ENCODE data around the gene AQP12A. TPM values are rescaled to one million over a fixed set of nuclear protein-coding genes. Genes with fewer than 3 reads are reported as not detected.

Gene AQP12A
- polyA plus RNA-seq, 1 of the 3 experiments (the other 2 are of a cell fraction), result not detected

DNA sequence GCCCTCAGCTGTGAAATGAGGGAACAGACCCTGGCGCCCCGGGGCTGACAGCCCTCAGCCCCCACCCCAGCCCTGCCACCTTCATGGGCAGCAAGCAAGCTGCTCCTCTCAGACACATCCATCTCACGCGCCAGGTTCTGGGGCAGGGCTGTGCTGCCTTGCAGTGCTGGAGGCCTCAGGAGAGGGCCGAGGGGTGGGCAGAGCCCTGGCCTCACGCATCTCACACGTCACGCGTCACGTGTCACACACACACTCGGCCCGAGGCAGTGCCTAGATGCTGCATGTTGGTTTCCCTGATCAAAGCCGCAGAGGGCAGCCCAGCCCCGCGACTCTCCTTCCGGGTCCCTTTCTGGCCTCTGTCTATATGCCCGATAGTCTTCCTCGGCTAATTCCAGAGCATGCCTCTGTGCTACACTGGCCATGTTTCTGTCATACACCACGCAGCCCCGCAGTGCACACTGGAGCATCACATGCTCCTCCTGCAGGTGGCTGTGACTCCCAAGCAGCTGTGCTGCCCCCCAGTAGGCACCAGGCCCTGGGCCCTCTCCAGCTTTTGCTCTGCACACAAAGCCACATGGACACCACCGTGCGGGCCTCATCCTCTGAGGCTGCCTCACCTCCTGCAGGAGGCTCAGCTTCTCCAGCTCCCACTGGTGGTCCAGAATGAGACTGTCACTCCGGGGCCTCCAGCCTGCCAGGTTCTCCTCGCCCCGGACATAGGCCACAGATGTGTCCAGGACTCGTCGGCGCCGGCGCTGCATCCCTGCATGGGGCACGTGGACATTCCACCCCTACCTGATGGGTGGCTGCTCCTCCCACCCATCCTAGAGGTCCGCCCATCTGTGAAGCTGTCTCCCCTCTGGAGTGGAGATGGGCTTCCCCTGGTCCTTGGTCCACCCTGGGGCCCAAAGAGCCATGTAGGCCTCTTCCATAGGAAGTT is 31.4 kb downstream of the AQP12A start:
- no peaks in the 10 kb centered on the region for H3K79me2 ChIP-seq (ENCODE audit: insufficient read depth)
- H4K20me1 ChIP-seq (ENCODE audit: insufficient read depth), result no peaks in the 10 kb centered on the region
- H2AFZ ChIP-seq (ENCODE audit: low read depth), result no peak overlapping the region
- no peak overlapping the region for H3K4me3 ChIP-seq (ENCODE audit: low read depth in 2 of 2, low read length in 1 of 2)
- H3K4me1 ChIP-seq (ENCODE audit: control insufficient read depth in 1 of 2, insufficient read depth in 2 of 2, low read depth in 1 of 2, low read length in 1 of 2), result peaks cover 0 to 6% of the 10 kb centered on the region in 2 experiments; a peak in 1 of 4 replicates
- H3K36me3 ChIP-seq (replicated peaks in 1 of 2; ENCODE audit: control insufficient read depth in 1 of 2, insufficient read depth in 2 of 2, low read length in 1 of 2), result no peaks in the 10 kb centered on the region
- no peaks in the 10 kb centered on the region for H3F3A ChIP-seq (replicated peaks; ENCODE audit: insufficient read depth)
- POLR2A ChIA-PET, result interaction anchor here (0.5 kb wide), 1 partner anchor 119 kb away, joined by 3 read pairs; no protein-coding TSS in a partner anchor
- H3K27me3 ChIP-seq (ENCODE audit: insufficient read depth), result no peaks in the 10 kb centered on the region
- TF ChIP-seq, protein P1, sequence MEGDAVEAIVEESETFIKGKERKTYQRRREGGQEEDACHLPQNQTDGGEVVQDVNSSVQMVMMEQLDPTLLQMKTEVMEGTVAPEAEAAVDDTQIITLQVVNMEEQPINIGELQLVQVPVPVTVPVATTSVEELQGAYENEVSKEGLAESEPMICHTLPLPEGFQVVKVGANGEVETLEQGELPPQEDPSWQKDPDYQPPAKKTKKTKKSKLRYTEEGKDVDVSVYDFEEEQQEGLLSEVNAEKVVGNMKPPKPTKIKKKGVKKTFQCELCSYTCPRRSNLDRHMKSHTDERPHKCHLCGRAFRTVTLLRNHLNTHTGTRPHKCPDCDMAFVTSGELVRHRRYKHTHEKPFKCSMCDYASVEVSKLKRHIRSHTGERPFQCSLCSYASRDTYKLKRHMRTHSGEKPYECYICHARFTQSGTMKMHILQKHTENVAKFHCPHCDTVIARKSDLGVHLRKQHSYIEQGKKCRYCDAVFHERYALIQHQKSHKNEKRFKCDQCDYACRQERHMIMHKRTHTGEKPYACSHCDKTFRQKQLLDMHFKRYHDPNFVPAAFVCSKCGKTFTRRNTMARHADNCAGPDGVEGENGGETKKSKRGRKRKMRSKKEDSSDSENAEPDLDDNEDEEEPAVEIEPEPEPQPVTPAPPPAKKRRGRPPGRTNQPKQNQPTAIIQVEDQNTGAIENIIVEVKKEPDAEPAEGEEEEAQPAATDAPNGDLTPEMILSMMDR (IDR thresholded peaks at IDR 0.05), result no peak
- TF ChIP-seq TCF12 (IDR thresholded peaks at IDR 0.05) (no peak), MXI1 (IDR thresholded peaks at IDR 0.05; ENCODE audit: low read depth, low read length) (no peak), RFX5 (IDR thresholded peaks at IDR 0.05; ENCODE audit: low read length) (no peak), POLR2AphosphoS5 (IDR thresholded peaks at IDR 0.05; ENCODE audit: low read depth, low read length) (no peak), MEF2A (IDR thresholded peaks at IDR 0.05; ENCODE audit: borderline replicate concordance, low read depth) (no peak), RXRA (IDR thresholded peaks at IDR 0.05; ENCODE audit: borderline replicate concordance, low read depth) (no peak), TEAD4 (IDR thresholded peaks at IDR 0.05; ENCODE audit: borderline replicate concordance, insufficient read depth) (no peak), SIN3A (IDR thresholded peaks at IDR 0.05; ENCODE audit: borderline replicate concordance, low read depth, low read length) (no peak), FOXM1 (IDR thresholded peaks at IDR 0.05; ENCODE audit: low read depth) (no peak)
- TF ChIP-seq, protein P2, sequence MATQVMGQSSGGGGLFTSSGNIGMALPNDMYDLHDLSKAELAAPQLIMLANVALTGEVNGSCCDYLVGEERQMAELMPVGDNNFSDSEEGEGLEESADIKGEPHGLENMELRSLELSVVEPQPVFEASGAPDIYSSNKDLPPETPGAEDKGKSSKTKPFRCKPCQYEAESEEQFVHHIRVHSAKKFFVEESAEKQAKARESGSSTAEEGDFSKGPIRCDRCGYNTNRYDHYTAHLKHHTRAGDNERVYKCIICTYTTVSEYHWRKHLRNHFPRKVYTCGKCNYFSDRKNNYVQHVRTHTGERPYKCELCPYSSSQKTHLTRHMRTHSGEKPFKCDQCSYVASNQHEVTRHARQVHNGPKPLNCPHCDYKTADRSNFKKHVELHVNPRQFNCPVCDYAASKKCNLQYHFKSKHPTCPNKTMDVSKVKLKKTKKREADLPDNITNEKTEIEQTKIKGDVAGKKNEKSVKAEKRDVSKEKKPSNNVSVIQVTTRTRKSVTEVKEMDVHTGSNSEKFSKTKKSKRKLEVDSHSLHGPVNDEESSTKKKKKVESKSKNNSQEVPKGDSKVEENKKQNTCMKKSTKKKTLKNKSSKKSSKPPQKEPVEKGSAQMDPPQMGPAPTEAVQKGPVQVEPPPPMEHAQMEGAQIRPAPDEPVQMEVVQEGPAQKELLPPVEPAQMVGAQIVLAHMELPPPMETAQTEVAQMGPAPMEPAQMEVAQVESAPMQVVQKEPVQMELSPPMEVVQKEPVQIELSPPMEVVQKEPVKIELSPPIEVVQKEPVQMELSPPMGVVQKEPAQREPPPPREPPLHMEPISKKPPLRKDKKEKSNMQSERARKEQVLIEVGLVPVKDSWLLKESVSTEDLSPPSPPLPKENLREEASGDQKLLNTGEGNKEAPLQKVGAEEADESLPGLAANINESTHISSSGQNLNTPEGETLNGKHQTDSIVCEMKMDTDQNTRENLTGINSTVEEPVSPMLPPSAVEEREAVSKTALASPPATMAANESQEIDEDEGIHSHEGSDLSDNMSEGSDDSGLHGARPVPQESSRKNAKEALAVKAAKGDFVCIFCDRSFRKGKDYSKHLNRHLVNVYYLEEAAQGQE (IDR thresholded peaks at IDR 0.05; ENCODE audit: low read depth, low read length), result no peak
- TF ChIP-seq, protein P3, sequence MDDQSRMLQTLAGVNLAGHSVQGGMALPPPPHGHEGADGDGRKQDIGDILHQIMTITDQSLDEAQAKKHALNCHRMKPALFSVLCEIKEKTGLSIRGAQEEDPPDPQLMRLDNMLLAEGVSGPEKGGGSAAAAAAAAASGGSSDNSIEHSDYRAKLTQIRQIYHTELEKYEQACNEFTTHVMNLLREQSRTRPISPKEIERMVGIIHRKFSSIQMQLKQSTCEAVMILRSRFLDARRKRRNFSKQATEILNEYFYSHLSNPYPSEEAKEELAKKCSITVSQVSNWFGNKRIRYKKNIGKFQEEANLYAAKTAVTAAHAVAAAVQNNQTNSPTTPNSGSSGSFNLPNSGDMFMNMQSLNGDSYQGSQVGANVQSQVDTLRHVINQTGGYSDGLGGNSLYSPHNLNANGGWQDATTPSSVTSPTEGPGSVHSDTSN (IDR thresholded peaks at IDR 0.05), result no peak
- TF ChIP-seq, protein P4, sequence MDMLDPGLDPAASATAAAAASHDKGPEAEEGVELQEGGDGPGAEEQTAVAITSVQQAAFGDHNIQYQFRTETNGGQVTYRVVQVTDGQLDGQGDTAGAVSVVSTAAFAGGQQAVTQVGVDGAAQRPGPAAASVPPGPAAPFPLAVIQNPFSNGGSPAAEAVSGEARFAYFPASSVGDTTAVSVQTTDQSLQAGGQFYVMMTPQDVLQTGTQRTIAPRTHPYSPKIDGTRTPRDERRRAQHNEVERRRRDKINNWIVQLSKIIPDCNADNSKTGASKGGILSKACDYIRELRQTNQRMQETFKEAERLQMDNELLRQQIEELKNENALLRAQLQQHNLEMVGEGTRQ (IDR thresholded peaks at IDR 0.05; ENCODE audit: borderline replicate concordance, low read depth, low read length), result no peak
- DNase-seq, result no peak
- no peaks in the 10 kb centered on the region for H3K9me2 ChIP-seq
- H3K27ac ChIP-seq (ENCODE audit: low read depth in 2 of 2, low read length in 1 of 2), result no peak overlapping the region
- H3K9ac ChIP-seq, result no peak overlapping the region
- WGBS (ENCODE audit: low lambda C conversion rate), result 80% methylated on average over 16 of the region's 32 CpGs
- no peak overlapping the region for H3K4me2 ChIP-seq
- no peaks in the 10 kb centered on the region for H3K9me3 ChIP-seq
- CTCF ChIA-PET, result interaction anchor here (1.9 to 2.9 kb wide), 2 partner anchors 118 kb away, joined by 4 to 8 read pairs; no protein-coding TSS in a partner anchor

All from SK-N-SH (cell line).